AG09319 (cell line): Measurements from ENCODE around the gene GRID1.

Experiments
- DNase-seq: peaks from one replicate; pipeline ENCODE4 v3.0.0-alpha.2; 2010; ENCODE audit warnings: low read depth; ENCODE audit errors: extremely low read depth
- TF ChIP-seq, protein P1 (sequence below): IDR thresholded peaks from 2 replicates; pipeline ENCODE4 v1.5.1; 2011; ENCODE audit warnings: low read depth, mild to moderate bottlenecking, inconsistent platforms, low read length, moderate library complexity

The GRID1 gene

DNA sequence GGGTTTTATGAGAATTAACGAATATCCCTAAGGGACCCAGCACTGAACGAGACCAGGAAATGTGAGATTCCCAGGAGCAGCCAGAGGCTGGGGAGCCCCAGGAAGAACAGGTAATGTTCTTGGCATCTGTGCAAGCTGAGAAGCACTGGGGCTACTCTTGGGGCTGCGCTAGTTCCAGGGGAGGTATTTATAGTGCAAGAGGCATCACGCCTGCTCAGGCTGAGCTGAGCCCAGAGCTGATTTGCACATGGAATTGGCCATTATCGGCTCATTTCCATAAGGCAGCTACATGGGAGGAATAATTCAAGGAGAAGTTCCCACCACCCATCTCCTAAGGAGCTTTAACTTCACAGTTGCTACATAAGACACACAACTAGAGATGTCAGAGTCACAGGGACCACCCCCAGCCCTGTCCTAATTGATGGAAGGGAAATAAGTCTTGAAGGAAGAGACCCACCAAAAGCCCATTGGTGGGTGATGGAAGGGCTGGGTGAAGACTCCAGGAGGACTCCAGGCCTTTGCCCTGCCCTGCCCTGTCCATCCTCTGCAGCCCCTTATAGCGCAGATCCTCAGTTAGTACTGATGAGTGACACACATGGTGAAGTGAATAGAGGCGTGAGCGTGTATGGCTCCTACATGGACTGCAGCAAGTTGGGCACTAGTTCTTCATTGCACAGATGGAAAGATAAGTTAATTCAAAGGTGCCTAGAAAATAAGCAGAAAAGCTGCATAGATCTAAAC is 178.9 kb downstream of the GRID1 start:
- TF ChIP-seq, protein P1, sequence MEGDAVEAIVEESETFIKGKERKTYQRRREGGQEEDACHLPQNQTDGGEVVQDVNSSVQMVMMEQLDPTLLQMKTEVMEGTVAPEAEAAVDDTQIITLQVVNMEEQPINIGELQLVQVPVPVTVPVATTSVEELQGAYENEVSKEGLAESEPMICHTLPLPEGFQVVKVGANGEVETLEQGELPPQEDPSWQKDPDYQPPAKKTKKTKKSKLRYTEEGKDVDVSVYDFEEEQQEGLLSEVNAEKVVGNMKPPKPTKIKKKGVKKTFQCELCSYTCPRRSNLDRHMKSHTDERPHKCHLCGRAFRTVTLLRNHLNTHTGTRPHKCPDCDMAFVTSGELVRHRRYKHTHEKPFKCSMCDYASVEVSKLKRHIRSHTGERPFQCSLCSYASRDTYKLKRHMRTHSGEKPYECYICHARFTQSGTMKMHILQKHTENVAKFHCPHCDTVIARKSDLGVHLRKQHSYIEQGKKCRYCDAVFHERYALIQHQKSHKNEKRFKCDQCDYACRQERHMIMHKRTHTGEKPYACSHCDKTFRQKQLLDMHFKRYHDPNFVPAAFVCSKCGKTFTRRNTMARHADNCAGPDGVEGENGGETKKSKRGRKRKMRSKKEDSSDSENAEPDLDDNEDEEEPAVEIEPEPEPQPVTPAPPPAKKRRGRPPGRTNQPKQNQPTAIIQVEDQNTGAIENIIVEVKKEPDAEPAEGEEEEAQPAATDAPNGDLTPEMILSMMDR = no peak
- DNase-seq = no peak

DNA sequence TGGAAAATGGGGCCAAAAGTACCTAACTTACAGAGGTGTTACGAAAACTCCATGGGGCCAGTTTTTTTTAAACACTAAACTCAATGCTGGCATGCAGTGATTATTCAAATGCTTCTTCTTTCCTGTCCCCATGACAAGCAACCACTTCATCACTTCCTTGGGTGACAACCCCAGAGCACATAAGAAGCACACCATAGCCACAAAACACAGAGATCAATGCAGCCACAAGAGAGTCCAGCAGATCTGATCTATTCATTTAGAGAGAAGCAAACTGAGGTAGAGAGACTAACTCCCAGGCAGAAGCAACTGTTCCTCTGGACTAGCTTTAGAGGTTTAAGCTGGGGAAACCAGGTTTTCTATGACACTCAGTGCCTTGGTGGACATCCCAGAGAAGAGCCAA is 180.0 kb downstream of the GRID1 start:
- DNase-seq = no peak
- TF ChIP-seq, protein P1 = no peak

DNA sequence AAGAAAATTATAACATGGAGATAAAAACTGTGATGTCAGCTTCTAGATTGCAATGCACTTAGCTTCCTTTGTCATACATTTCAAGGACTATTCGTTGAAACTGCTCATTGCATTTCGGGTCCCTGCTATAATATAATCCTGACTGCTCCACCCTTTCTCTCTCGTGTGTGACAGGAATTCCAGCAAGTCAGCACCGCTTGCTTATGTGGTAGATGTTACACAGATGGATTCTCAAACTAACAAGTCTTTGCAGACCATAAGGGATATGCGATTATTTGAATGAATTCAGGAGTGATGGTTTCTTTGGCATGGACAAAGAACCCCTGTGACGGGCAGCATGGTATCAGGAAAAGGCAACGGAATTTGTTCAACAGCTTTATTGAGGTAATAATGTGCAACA is 184.0 kb downstream of the GRID1 start:
- TF ChIP-seq, protein P1 = no peak
- no peak for DNase-seq

DNA sequence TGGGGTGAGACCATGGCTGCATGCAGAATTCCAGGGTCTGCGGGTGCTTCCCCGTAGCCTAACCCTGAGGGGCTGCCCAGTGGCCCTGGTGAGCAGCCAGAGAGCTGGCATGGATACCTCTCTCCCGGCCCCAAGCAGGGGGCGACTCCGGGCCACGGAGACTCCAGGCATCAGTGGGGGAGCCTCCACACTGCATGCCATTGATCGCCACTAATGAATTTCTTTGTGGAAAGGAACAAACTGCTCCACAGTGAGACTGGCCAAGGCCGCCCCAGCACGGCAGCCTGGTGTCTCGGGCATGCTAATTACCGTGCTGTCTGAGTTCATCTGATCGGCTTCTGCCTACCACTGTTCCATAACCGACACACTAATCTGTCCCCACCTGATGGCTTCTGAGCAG is 184.4 kb downstream of the GRID1 start:
- no peak for DNase-seq
- TF ChIP-seq, protein P1 = no peak

DNA sequence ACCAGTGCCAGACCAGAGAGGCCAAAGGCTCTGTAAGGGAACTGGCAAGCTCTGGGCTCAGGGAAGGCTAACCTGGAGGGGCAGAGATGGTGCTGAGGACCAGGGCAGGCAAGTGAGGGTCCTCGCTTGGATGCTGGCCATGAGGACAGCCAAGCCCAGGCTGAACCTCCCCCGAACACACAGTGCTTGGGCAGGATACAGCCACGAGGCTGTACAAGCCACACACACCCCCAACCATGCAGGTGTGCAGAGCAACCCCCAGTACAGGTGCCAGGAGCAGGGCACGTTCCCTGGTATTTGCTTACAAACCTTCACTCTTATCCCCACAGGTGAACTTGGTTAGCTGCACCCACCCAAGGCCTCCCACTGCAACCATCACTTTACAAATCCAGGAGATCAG is 185.7 kb downstream of the GRID1 start:
- DNase-seq = no peak
- TF ChIP-seq, protein P1 = no peak

DNA sequence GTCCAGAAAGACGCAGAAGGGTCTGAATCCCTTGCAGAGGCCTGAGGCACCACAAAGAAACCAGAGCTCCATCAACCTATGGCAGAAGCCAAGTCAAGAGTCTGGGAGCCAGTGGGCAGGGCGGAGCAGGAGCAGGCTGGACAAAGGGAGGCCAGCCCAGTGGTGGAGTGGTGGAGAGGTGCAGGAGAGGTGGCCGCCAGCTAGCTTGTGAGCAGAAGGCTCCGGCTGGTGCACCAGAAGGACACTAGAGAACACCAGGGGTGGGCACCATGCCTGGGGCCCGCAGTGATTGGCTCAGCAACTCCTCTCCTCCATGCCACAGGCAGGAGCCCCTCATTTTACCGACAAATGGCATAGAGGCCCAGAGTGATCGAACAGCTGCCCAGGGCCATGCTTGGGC is 186.6 kb downstream of the GRID1 start:
- no peak for DNase-seq
- TF ChIP-seq, protein P1 = no peak

DNA sequence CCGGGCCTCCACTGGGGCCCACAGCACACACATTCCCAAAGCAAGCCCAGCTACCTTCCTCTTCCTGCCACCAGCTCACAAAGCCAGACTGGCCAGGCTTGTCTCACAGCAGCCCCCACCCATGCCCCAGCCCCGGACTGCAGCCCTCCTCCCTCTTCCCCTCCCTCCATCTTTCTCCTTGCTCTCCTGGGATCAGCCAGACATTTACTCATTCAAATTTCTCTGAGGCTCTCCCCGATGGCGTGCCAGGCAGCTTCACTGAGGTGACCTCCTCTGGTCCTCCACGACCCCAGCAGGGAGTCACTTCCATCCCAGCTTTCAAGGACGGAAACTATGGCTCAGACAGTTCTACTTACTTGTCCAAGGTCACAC is 187.5 kb downstream of the GRID1 start:
- DNase-seq = no peak

More for the DNA sequence above, 187.5 kb downstream of the GRID1 start:
- TF ChIP-seq, protein P1 = no peak
